ENCODE results near the gene ST3GAL5.

ST3GAL5 gene

DNA sequence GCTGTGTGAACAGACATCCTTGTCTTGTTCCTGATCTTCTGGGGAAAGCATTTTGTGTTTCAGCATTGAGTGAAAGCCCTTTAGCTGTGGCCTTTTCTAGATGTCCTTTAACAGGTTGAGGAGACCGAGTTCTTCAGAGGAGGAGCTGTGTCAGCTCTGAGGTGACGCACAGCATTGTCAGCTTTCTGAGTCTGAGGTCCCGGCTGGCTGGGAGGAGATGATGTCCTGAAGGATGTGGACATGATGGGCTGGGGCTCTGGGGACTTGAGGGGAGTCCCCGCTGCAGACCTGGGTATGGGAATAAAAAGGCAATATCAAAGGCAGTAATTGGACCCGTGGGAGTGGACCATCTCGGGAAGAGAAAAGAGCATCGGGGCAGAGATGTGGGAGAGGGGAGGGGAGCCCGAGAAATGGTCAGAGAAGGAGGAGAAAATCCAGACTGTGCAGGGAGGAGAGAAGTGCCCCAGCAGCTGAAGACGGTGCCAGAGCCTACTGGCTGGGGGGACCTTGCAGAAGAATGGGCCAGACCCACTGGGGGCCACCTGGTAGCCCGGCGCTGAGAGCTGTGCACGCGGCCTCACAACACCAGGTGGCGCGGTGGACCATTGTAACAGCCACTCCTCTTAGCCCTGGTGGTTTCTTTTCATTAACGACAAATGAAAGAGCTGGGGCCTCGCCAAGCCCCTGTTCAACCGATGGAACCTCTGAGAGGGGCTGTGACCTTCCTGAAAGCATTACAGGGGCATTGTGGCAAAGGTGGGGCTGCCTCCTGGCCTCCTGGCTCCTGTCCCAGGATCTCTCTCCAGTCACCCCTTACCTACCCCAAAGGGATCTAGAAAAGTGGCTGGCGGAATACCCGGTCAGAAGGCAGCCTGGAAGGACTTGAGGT is 61.6 kb downstream of the ST3GAL5 start:
- H2BK15ac ChIP-seq (ENCODE audit: low read length) = peak overlapping the region; percentile 74

DNA sequence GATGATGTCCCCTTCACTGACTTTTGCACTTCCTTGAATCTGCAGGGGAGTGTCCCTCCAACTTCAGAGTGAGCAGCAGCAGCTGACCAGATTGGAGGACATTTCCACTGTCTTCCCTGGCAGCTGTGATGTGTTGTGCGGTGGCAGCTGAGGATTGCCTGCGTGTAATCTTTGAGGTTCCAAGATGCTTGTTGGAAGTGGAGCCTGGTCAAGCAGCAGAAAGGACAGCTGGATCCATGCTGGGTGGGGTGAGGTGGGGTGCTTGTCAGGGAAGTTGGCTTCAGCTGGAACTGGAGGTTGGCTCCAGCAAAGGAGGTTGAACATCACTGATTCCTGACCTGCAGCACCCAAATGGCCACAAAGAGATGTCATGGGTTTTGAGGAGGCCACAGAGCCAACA is 64.8 kb downstream of the ST3GAL5 start:
- Histone ChIP-seq H3K4me2 (ENCODE audit: insufficient read depth, low read length, poor library complexity, severe bottlenecking) (no peak overlapping the region), H2AK5ac (ENCODE audit: low read depth, low read length) (no peak overlapping the region), H3K23ac (ENCODE audit: low read depth, low read length, poor library complexity) (no peak overlapping the region), H2BK5ac (ENCODE audit: low read length) (no peak overlapping the region), H3K27me3 (ENCODE audit: control insufficient read depth in 3 of 3, insufficient read depth in 3 of 3, low read depth in 1 of 3, low read length in 3 of 3) (no peaks in the 10 kb centered on the region), H3K9ac (ENCODE audit: low read depth, low read length, poor library complexity) (no peak overlapping the region), H3K36me3 (replicated peaks in 1 of 2; ENCODE audit: control insufficient read depth in 2 of 2, insufficient read depth in 2 of 2, low read length in 2 of 2) (no peaks in the 10 kb centered on the region), H3K4me3 (ENCODE audit: low read length in 2 of 2) (no peak overlapping the region), H2BK12ac (ENCODE audit: low read length) (no peak overlapping the region), H4K8ac (ENCODE audit: low read depth, low read length) (no peak overlapping the region), H2BK120ac (ENCODE audit: low read depth, low read length) (no peak overlapping the region), H3K27ac (replicated peaks; ENCODE audit: low read length) (no peak overlapping the region), H3K9me3 (replicated peaks in 1 of 2; ENCODE audit: control insufficient read depth in 2 of 2, insufficient read depth in 1 of 2, low read depth in 1 of 2, low read length in 2 of 2) (no peaks in the 10 kb centered on the region), H3K4ac (ENCODE audit: low read length) (no peak overlapping the region), H2BK15ac (ENCODE audit: low read length) (no peak overlapping the region), H2AFZ (ENCODE audit: low read length) (no peak overlapping the region), H3K4me1 (ENCODE audit: control insufficient read depth in 2 of 2, insufficient read depth in 1 of 2, low read depth in 1 of 2, low read length in 2 of 2) (peaks cover 0 to 6% of the 10 kb centered on the region in 2 donors), H3K14ac (ENCODE audit: low read length) (no peak overlapping the region), H3K79me1 (ENCODE audit: low read depth, low read length) (no peaks in the 10 kb centered on the region), H4K91ac (ENCODE audit: low read depth, low read length, poor library complexity) (no peak overlapping the region), H3K18ac (ENCODE audit: low read length) (no peak overlapping the region)
- WGBS, 2 donors (ENCODE audit: extremely low coverage in 2 of 2, insufficient read length in 2 of 2, insufficient replicate concordance in 1 of 2) = no CpG with 5 or more reads among the region's 2 CpGs
- no peak for DNase-seq (ENCODE audit: low spot score)

More for the DNA sequence above, 61.6 kb downstream of the ST3GAL5 start:
- no peak overlapping the region for H3K23ac ChIP-seq (ENCODE audit: low read depth, low read length, poor library complexity)
- H3K27ac ChIP-seq (replicated peaks; ENCODE audit: low read length) = no peak overlapping the region
- H2BK5ac ChIP-seq (ENCODE audit: low read length) = no peak overlapping the region
- peak overlapping the region; percentile 25 for H2AK5ac ChIP-seq (ENCODE audit: low read depth, low read length)
- H3K18ac ChIP-seq (ENCODE audit: low read length) = no peak overlapping the region
- no peak overlapping the region for H3K9ac ChIP-seq (ENCODE audit: low read depth, low read length, poor library complexity)
- no peak overlapping the region for H3K14ac ChIP-seq (ENCODE audit: low read length)
- WGBS, 2 donors (ENCODE audit: extremely low coverage in 2 of 2, insufficient read length in 2 of 2, insufficient replicate concordance in 1 of 2) = no CpG with 5 or more reads among the region's 20 CpGs
- no peaks in the 10 kb centered on the region for H3K27me3 ChIP-seq (ENCODE audit: control insufficient read depth in 3 of 3, insufficient read depth in 3 of 3, low read depth in 1 of 3, low read length in 3 of 3)
- H3K9me3 ChIP-seq (replicated peaks in 1 of 2; ENCODE audit: control insufficient read depth in 2 of 2, insufficient read depth in 1 of 2, low read depth in 1 of 2, low read length in 2 of 2) = no peaks in the 10 kb centered on the region
- no peaks in the 10 kb centered on the region for H3K36me3 ChIP-seq (replicated peaks in 1 of 2; ENCODE audit: control insufficient read depth in 2 of 2, insufficient read depth in 2 of 2, low read length in 2 of 2)
- no peaks in the 10 kb centered on the region for H3K79me1 ChIP-seq (ENCODE audit: low read depth, low read length)
- peak overlapping the region; percentile 34 for H2BK120ac ChIP-seq (ENCODE audit: low read depth, low read length)
- no peak overlapping the region for H3K4me3 ChIP-seq (ENCODE audit: low read length in 2 of 2)
- peak; percentile 67 for DNase-seq (ENCODE audit: low spot score)
- peak overlapping the region; percentile 88 for H2AFZ ChIP-seq (ENCODE audit: low read length)
- H3K4ac ChIP-seq (ENCODE audit: low read length) = no peak overlapping the region
- H3K4me2 ChIP-seq (ENCODE audit: insufficient read depth, low read length, poor library complexity, severe bottlenecking) = no peak overlapping the region
- H3K4me1 ChIP-seq (ENCODE audit: control insufficient read depth in 2 of 2, insufficient read depth in 1 of 2, low read depth in 1 of 2, low read length in 2 of 2) = peaks cover 0 to 6% of the 10 kb centered on the region in 2 donors
- H2BK12ac ChIP-seq (ENCODE audit: low read length) = no peak overlapping the region
- no peak overlapping the region for H4K91ac ChIP-seq (ENCODE audit: low read depth, low read length, poor library complexity)
- no peak overlapping the region for H4K8ac ChIP-seq (ENCODE audit: low read depth, low read length)

DNA sequence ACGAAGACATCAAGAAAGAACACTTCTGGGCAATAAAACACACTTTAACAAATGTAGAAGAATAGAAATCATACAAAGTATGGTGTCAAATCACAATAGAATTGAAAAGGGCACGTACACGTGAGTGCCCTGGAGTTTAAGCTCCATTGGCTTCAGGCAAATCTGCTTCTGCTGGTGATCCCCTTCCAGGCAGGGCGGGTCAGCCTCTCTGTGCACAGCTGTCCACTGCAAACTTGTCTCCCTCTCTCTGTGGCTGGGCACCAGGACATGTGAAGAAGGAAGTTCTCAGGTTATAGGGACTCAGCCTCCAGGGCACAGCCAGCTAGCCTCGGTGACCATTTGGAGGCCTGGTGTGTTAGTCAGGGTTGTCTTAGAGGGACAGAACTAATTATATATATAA is 66.0 kb downstream of the ST3GAL5 start:
- Histone ChIP-seq H3K36me3 (replicated peaks in 1 of 2; ENCODE audit: control insufficient read depth in 2 of 2, insufficient read depth in 2 of 2, low read length in 2 of 2) (no peaks in the 10 kb centered on the region), H2AFZ (ENCODE audit: low read length) (no peak overlapping the region), H2AK5ac (ENCODE audit: low read depth, low read length) (no peak overlapping the region), H3K23ac (ENCODE audit: low read depth, low read length, poor library complexity) (no peak overlapping the region), H3K4me2 (ENCODE audit: insufficient read depth, low read length, poor library complexity, severe bottlenecking) (no peak overlapping the region), H3K18ac (ENCODE audit: low read length) (peak overlapping the region; percentile 53), H4K8ac (ENCODE audit: low read depth, low read length) (no peak overlapping the region), H2BK5ac (ENCODE audit: low read length) (no peak overlapping the region), H3K4me3 (ENCODE audit: low read length in 2 of 2) (peak overlapping the region in 1 of 2 donors; percentile 5), H3K9ac (ENCODE audit: low read depth, low read length, poor library complexity) (no peak overlapping the region), H3K9me3 (replicated peaks in 1 of 2; ENCODE audit: control insufficient read depth in 2 of 2, insufficient read depth in 1 of 2, low read depth in 1 of 2, low read length in 2 of 2) (no peaks in the 10 kb centered on the region), H2BK12ac (ENCODE audit: low read length) (no peak overlapping the region), H3K27me3 (ENCODE audit: control insufficient read depth in 3 of 3, insufficient read depth in 3 of 3, low read depth in 1 of 3, low read length in 3 of 3) (no peaks in the 10 kb centered on the region), H2BK15ac (ENCODE audit: low read length) (no peak overlapping the region), H3K27ac (replicated peaks; ENCODE audit: low read length) (no peak overlapping the region), H3K14ac (ENCODE audit: low read length) (no peak overlapping the region), H3K4me1 (ENCODE audit: control insufficient read depth in 2 of 2, insufficient read depth in 1 of 2, low read depth in 1 of 2, low read length in 2 of 2) (peaks cover 0 to 5% of the 10 kb centered on the region in 2 donors), H4K91ac (ENCODE audit: low read depth, low read length, poor library complexity) (no peak overlapping the region), H2BK120ac (ENCODE audit: low read depth, low read length) (no peak overlapping the region), H3K79me1 (ENCODE audit: low read depth, low read length) (no peaks in the 10 kb centered on the region), H3K4ac (ENCODE audit: low read length) (no peak overlapping the region)
- no peak for DNase-seq (ENCODE audit: low spot score)
- no CpG with 5 or more reads among the region's 5 CpGs for WGBS, 2 donors (ENCODE audit: extremely low coverage in 2 of 2, insufficient read length in 2 of 2, insufficient replicate concordance in 1 of 2)

DNA sequence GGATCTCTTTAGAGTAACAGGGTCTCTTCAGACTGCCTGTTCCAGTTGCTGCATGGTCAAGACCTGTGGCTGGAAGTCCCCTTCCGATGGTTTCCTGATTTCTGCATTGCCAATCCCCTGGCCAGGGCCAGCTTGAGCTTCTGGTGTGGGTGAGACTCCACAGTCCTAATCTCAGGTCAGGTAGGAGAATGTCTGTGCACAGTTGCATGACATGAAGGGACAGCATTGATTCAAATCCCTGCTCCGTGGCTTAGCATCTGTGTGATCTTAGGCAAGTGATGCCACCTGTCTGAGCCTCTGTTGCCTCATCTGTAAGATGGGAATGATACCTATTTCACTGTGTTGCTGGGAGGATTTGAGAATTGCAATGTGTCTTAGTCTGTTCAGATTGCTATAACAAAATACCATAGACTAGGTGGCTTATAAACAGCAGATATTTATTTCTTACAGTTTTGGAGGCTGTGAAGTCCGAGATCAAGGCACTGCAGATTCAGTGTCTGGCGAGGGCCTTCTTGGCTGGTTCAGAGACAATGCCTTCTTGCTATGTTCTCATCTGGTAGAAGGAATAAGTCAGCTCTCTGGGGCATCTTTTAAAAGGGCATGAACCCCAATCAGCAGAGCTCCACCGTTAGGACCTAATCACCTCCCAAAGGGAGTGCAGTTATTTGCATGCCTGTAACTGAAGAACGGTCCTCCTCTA is 68.8 kb downstream of the ST3GAL5 start:
- no peak overlapping the region for H2AK5ac ChIP-seq (ENCODE audit: low read depth, low read length)
- H3K27me3 ChIP-seq (ENCODE audit: control insufficient read depth in 3 of 3, insufficient read depth in 3 of 3, low read depth in 1 of 3, low read length in 3 of 3) = no peaks in the 10 kb centered on the region
- H3K18ac ChIP-seq (ENCODE audit: low read length) = no peak overlapping the region
- H2BK15ac ChIP-seq (ENCODE audit: low read length) = no peak overlapping the region
- no peak overlapping the region for H3K4me2 ChIP-seq (ENCODE audit: insufficient read depth, low read length, poor library complexity, severe bottlenecking)
- H3K4me3 ChIP-seq (ENCODE audit: low read length in 2 of 2) = no peak overlapping the region
- H4K91ac ChIP-seq (ENCODE audit: low read depth, low read length, poor library complexity) = no peak overlapping the region
- H3K36me3 ChIP-seq (replicated peaks in 1 of 2; ENCODE audit: control insufficient read depth in 2 of 2, insufficient read depth in 2 of 2, low read length in 2 of 2) = no peaks in the 10 kb centered on the region
- H3K14ac ChIP-seq (ENCODE audit: low read length) = no peak overlapping the region
- no peak overlapping the region for H3K4ac ChIP-seq (ENCODE audit: low read length)
- no peaks in the 10 kb centered on the region for H3K79me1 ChIP-seq (ENCODE audit: low read depth, low read length)
- H2BK12ac ChIP-seq (ENCODE audit: low read length) = no peak overlapping the region
- no peak overlapping the region for H2BK5ac ChIP-seq (ENCODE audit: low read length)
- H3K9ac ChIP-seq (ENCODE audit: low read depth, low read length, poor library complexity) = no peak overlapping the region
- no peak overlapping the region for H4K8ac ChIP-seq (ENCODE audit: low read depth, low read length)
- DNase-seq (ENCODE audit: low spot score) = no peak
- H3K23ac ChIP-seq (ENCODE audit: low read depth, low read length, poor library complexity) = no peak overlapping the region
- H3K27ac ChIP-seq (replicated peaks; ENCODE audit: low read length) = no peak overlapping the region
- H2BK120ac ChIP-seq (ENCODE audit: low read depth, low read length) = no peak overlapping the region
- no peak overlapping the region for H2AFZ ChIP-seq (ENCODE audit: low read length)
- no peaks in the 10 kb centered on the region for H3K4me1 ChIP-seq (ENCODE audit: control insufficient read depth in 2 of 2, insufficient read depth in 1 of 2, low read depth in 1 of 2, low read length in 2 of 2)
- no peaks in the 10 kb centered on the region for H3K9me3 ChIP-seq (replicated peaks in 1 of 2; ENCODE audit: control insufficient read depth in 2 of 2, insufficient read depth in 1 of 2, low read depth in 1 of 2, low read length in 2 of 2)
- no CpG with 5 or more reads among the region's 6 CpGs for WGBS, 2 donors (ENCODE audit: extremely low coverage in 2 of 2, insufficient read length in 2 of 2, insufficient replicate concordance in 1 of 2)

Data from neuronal stem cell (in vitro differentiated cells).